ENCODE data around the gene MAP7D1. TPM values are rescaled to one million over a fixed set of nuclear protein-coding genes. Genes with fewer than 3 reads are reported as not detected.
"Not testable (repeated sequence)": the region's sequence is repeated elsewhere in the genome, so short reads cannot be mapped to it uniquely, and the experiment has no call there.

The MAP7D1 gene
- total RNA-seq, 1 experiment from 2014 or later, result 49.9 TPM

DNA sequence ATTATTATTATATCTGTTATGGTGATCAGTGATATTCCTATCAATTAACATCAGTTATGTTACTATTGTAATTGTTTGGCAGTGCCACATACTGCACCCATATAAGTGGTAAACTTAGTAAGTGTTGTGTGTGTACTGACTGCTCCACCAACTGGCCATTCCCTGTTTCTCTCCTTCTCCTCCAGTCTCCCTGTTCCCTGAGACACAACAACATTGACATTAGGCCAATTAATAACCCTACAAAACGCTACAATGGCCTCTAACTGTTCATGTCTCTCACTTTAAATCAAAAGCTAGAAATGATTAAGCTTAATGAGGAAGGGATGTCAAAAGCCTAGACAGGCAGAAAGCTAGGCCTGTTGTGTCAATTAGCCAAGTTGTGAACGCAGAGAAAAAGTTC, 61.7 kb downstream of the MAP7D1 start:
- H3K23ac ChIP-seq (ENCODE audit: insufficient read length, low read depth, low read length), result no peak overlapping the region
- H2BK5ac ChIP-seq (ENCODE audit: insufficient read length, low read length), result no peak overlapping the region
- H3K23me2 ChIP-seq (ENCODE audit: insufficient read length, low read depth, low read length, poor library complexity, severe bottlenecking), result no peaks in the 10 kb centered on the region
- H4K91ac ChIP-seq (ENCODE audit: insufficient read length, low read depth, low read length), result no peak overlapping the region
- DNase-seq, result no peak
- TF ChIP-seq, protein P1, sequence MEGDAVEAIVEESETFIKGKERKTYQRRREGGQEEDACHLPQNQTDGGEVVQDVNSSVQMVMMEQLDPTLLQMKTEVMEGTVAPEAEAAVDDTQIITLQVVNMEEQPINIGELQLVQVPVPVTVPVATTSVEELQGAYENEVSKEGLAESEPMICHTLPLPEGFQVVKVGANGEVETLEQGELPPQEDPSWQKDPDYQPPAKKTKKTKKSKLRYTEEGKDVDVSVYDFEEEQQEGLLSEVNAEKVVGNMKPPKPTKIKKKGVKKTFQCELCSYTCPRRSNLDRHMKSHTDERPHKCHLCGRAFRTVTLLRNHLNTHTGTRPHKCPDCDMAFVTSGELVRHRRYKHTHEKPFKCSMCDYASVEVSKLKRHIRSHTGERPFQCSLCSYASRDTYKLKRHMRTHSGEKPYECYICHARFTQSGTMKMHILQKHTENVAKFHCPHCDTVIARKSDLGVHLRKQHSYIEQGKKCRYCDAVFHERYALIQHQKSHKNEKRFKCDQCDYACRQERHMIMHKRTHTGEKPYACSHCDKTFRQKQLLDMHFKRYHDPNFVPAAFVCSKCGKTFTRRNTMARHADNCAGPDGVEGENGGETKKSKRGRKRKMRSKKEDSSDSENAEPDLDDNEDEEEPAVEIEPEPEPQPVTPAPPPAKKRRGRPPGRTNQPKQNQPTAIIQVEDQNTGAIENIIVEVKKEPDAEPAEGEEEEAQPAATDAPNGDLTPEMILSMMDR (conservative IDR thresholded peaks at IDR 0.05), result peak; percentile 40
- H3K14ac ChIP-seq (ENCODE audit: insufficient read depth, low read length), result no peak overlapping the region
- Mint-ChIP-seq H3K27ac (peak overlapping the region in 1 of 3 experiments; percentile 83; a peak in 2 of 7 replicates), H3K4me1 (no peaks in the 10 kb centered on the region), H3K27me3 (ENCODE audit: low read depth) (no peaks in the 10 kb centered on the region; the same call in 1 of the 2 replicates), H3K9me3 (no peaks in the 10 kb centered on the region), H3K36me3 (ENCODE audit: insufficient read depth in 1 of 3, low read depth in 3 of 3) (no peaks in the 10 kb centered on the region), H3K4me3 (no peak overlapping the region)
- H4K5ac ChIP-seq (ENCODE audit: insufficient read length, low read depth, low read length), result no peak overlapping the region
- no peaks in the 10 kb centered on the region for H3K27me3 ChIP-seq (ENCODE audit: insufficient read depth, low read length)
- H2BK12ac ChIP-seq (ENCODE audit: insufficient read length, low read depth, low read length), result no peak overlapping the region
- H3K18ac ChIP-seq (ENCODE audit: insufficient read length, low read depth, low read length), result no peak overlapping the region
- no peak overlapping the region for H2AFZ ChIP-seq (ENCODE audit: low read length)
- H4K8ac ChIP-seq (replicated peaks; ENCODE audit: insufficient read length, low read depth, low read length), result no peak overlapping the region
- no peak overlapping the region for H3K4me2 ChIP-seq (ENCODE audit: insufficient read depth, insufficient read length, low read length)
- H3K27ac ChIP-seq (ENCODE audit: insufficient read length, low read depth, low read length), result no peak overlapping the region
- H2AK5ac ChIP-seq (ENCODE audit: insufficient read length, low read length), result no peak overlapping the region
- no peak overlapping the region for H2BK120ac ChIP-seq (ENCODE audit: low read depth, low read length, poor library complexity, severe bottlenecking)
- H2BK15ac ChIP-seq (ENCODE audit: low read depth, low read length), result no peak overlapping the region
- no peaks in the 10 kb centered on the region for H3K79me2 ChIP-seq (ENCODE audit: insufficient read depth, low read length)
- H2BK20ac ChIP-seq (ENCODE audit: low read depth, low read length, poor library complexity, severe bottlenecking), result no peak overlapping the region
- H3K4me1 ChIP-seq (ENCODE audit: insufficient read depth, low read length), result no peaks in the 10 kb centered on the region
- no peaks in the 10 kb centered on the region for H4K20me1 ChIP-seq (ENCODE audit: control insufficient read depth, insufficient read depth, insufficient read length)
- H3T11ph ChIP-seq (ENCODE audit: low read length), result no peak overlapping the region
- no peak overlapping the region for H3K56ac ChIP-seq (ENCODE audit: insufficient read length, low read depth, low read length)
- H3K9ac ChIP-seq (ENCODE audit: extremely low read depth, insufficient read length, low read length), result no peak overlapping the region
- no peaks in the 10 kb centered on the region for H3K9me3 ChIP-seq (ENCODE audit: control insufficient read depth, low read depth, low read length)
- no peaks in the 10 kb centered on the region for H3K79me1 ChIP-seq (ENCODE audit: insufficient read depth, low read depth, low read length, poor library complexity, severe bottlenecking)
- no peak overlapping the region for H3K4ac ChIP-seq (ENCODE audit: low read depth, low read length)
- no CpG with 5 or more reads among the region's 2 CpGs for WGBS (ENCODE audit: extremely low coverage, insufficient read length, low lambda C conversion rate)

DNA sequence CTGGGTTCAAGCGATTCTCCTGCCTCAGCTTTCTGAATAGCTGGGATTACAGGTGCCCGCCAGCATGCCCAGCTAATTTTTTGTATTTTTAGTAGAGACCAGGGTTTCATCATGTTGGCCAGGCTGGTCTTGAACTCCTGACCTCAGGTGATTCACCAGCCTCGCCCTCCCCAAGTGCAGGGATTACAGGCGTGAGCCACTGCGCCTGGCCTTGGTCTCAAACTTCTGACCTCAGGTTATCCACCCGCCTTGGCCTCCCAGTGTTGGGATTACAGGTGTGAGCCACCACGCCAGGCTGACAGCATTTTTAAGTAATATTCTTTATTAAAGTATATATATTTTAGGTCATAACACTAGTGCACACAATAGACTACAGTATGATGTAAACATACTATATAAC, 65.9 kb downstream of the MAP7D1 start:
- H3K4me1 ChIP-seq (ENCODE audit: insufficient read depth, low read length); H4K91ac ChIP-seq (ENCODE audit: insufficient read length, low read depth, low read length); H3K27me3 Mint-ChIP-seq (ENCODE audit: low read depth); H3K4ac ChIP-seq (ENCODE audit: low read depth, low read length); H2BK12ac ChIP-seq (ENCODE audit: insufficient read length, low read depth, low read length); H3K23ac ChIP-seq (ENCODE audit: insufficient read length, low read depth, low read length); H3K4me3 Mint-ChIP-seq; H2BK15ac ChIP-seq (ENCODE audit: low read depth, low read length); H3K18ac ChIP-seq (ENCODE audit: insufficient read length, low read depth, low read length); H4K20me1 ChIP-seq (ENCODE audit: control insufficient read depth, insufficient read depth, insufficient read length); H2AFZ ChIP-seq (ENCODE audit: low read length); H3K27ac ChIP-seq (ENCODE audit: insufficient read length, low read depth, low read length); H2BK5ac ChIP-seq (ENCODE audit: insufficient read length, low read length); H3K79me1 ChIP-seq (ENCODE audit: insufficient read depth, low read depth, low read length, poor library complexity, severe bottlenecking); H2AK5ac ChIP-seq (ENCODE audit: insufficient read length, low read length); H3K9me3 ChIP-seq (ENCODE audit: control insufficient read depth, low read depth, low read length); H2BK20ac ChIP-seq (ENCODE audit: low read depth, low read length, poor library complexity, severe bottlenecking); H3K27ac Mint-ChIP-seq; DNase-seq; H3K56ac ChIP-seq (ENCODE audit: insufficient read length, low read depth, low read length); H3T11ph ChIP-seq (ENCODE audit: low read length); H3K9ac ChIP-seq (ENCODE audit: extremely low read depth, insufficient read length, low read length); H3K4me2 ChIP-seq (ENCODE audit: insufficient read depth, insufficient read length, low read length); H3K14ac ChIP-seq (ENCODE audit: insufficient read depth, low read length); H2BK120ac ChIP-seq (ENCODE audit: low read depth, low read length, poor library complexity, severe bottlenecking); H4K8ac ChIP-seq (replicated peaks; ENCODE audit: insufficient read length, low read depth, low read length); H4K5ac ChIP-seq (ENCODE audit: insufficient read length, low read depth, low read length); H3K27me3 ChIP-seq (ENCODE audit: insufficient read depth, low read length); H3K9me3 Mint-ChIP-seq: not testable (repeated sequence)
- WGBS (ENCODE audit: extremely low coverage, insufficient read length, low lambda C conversion rate), result no CpG with 5 or more reads among the region's 7 CpGs
- Histone ChIP-seq H3K23me2 (ENCODE audit: insufficient read length, low read depth, low read length, poor library complexity, severe bottlenecking) (peaks cover 14% of the 10 kb centered on the region), H3K79me2 (ENCODE audit: insufficient read depth, low read length) (peaks cover 22% of the 10 kb centered on the region; the same call in 1 of the 2 replicates)
- peaks cover 19 to 24% of the 10 kb centered on the region in 2 experiments for H3K4me1 Mint-ChIP-seq
- H3K36me3 Mint-ChIP-seq (ENCODE audit: insufficient read depth in 1 of 3, low read depth in 3 of 3), result peaks cover 8 to 19% (median 15%) of the 10 kb centered on the region in 3 experiments; a peak in 6 of 7 replicates
